ENCODE data around the gene NEU3. TPM values are rescaled to one million over a fixed set of nuclear protein-coding genes. Genes with fewer than 3 reads are reported as not detected.

Gene NEU3
- total RNA-seq, result 5.5 and 8.6 TPM in 2 replicates

GRCh38 chr11:74988541-74989259 lies at the start of gene NEU3:
TSS of gene NEU3 (plus strand) at chr11:74988933. CDS start at chr11:74989061, 128 bp downstream.

DNA sequence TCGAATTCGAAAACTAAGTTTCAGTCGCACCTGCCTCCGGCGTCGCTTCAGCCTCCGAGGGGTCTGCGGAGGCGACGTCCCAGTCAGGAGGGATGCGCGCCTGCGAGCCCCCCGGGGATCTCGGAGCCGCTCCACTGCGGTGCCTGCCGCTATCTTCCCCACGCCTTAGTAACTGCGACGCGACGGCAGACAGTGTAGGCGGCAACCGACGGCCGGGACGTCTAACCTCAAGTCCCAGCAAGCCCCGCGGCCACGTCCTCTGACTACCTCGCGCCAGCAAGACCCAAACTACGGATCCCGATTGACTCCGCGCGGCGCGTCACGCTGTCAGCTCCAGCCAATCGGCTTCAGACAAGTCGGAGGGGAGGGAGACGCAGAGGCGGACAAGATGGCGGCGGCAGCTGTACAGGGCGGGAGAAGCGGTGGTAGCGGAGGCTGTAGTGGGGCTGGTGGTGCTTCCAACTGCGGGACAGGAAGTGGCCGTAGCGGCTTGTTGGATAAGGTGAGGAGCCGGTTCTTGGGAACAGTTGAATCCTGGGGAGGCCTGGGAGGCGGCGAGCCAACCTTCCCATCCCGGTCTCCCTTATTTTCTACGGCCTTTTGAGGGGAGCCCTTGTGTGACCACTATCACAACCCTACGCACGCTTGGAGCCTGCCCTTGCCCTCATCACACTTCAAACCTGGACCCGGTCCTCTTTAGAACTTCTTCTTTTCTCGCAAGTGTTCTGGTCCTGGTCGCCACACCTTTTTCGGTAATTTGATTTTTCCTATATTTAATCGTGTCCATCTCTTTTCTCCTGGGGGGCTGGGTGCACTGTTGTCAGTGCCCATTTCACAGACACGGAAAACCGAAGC lies 39.6 kb upstream of the NEU3 start, which contains the start of the genes SPCS2 and XRRA1:
Gene SPCS2, plus strand, starts transcription at position 369 of the 855 bp plus-strand sequence. Its CDS starts 20 bp downstream, at position 389.
Gene XRRA1, minus strand, starts transcription at position 194 of the 855 bp plus-strand sequence. CDS start 8,213 bp downstream, outside the sequence.

Other genes with a start within 250 kb of the NEU3 start
- gene RNF169, start 240.1 kb upstream of the NEU3 start, total RNA-seq, result 25.7 and 27.1 TPM in 2 replicates
- 20.5 and 23.7 TPM in 2 replicates for gene XRRA1, start 39.8 kb upstream of the NEU3 start, total RNA-seq
- gene SPCS2, start 39.7 kb upstream of the NEU3 start, total RNA-seq, result 12.7 and 46.0 TPM in 2 replicates
- gene OR2AT4, start 107.9 kb downstream of the NEU3 start, total RNA-seq, result not detected in 2 replicates
- gene SLCO2B1, start 162.2 kb downstream of the NEU3 start, total RNA-seq, result under 0.01 TPM in 1 of 2 replicates, not detected in the other

Data from smooth muscle cell of trachea (primary cell).